Colonic mucosa (tissue), 4 donors: ENCODE measurements around the gene CCSER1. TPM values are rescaled to one million over a fixed set of nuclear protein-coding genes. Genes with fewer than 3 reads are reported as not detected.

Source experiments
- DNase-seq: peaks from one replicate; pipeline ENCODE4 v3.0.0-alpha.2; 2020
- H3K27ac ChIP-seq: fragments of 200-600 bp; one replicate; pipeline ENCODE4 v1.8.0; 2021
- H3K27me3 ChIP-seq: fragments of 200-600 bp; one replicate; pipeline ENCODE4 v1.8.0; 2021
- H3K36me3 ChIP-seq: fragments of 200-600 bp; one replicate; pipeline ENCODE4 v1.8.0; 2021
- H3K4me1 ChIP-seq: fragments of 200-600 bp; one replicate; pipeline ENCODE4 v1.8.0; 2021; ENCODE audit warnings: mild to moderate bottlenecking
- H3K4me3 ChIP-seq: fragments of 200-600 bp; one replicate; pipeline ENCODE4 v1.8.0; 2021
- H3K9ac ChIP-seq, 2 donors: one replicate each; pipeline ENCODE4 v1.7.0; 2013; ENCODE audit warnings: control low read depth in 2 of 2, low read depth in 2 of 2, low read length in 2 of 2
- H3K9me3 ChIP-seq: fragments of 200-600 bp; one replicate; pipeline ENCODE4 v1.8.0; 2021
- CTCF ChIP-seq: fragments of 200-600 bp; IDR thresholded peaks from one replicate; pipeline ENCODE4 v1.8.0; 2022; ENCODE audit warnings: antibody characterized with exemption, mild to moderate bottlenecking
- intact Hi-C: fragments of 100-400 bp; cut with DNase I; formaldehyde crosslinking; loops from one replicate; pipeline ENCODE4 v1.14.1; 2022
- total RNA-seq, 2 donors: library from RNA; stranded (reverse); fragmentation: NEBNext Ultra II Directional in 1 of 2; extraction: Animal tissue kit (Norgen Biotek cat#: 25700) in 1 of 2; gene quantifications; one replicate each; pipeline ENCODE4 v1.2.1, GENCODE V29; 2021
- donor health status: healthy.
- donor health status: DM: no; HTN: no; CAD: no.
- donor health status: DM: no; HTN: no; CAD: no.

The CCSER1 gene
- total RNA-seq, 2 donors from 2014 or later: 11.2 to 13.4 TPM

- peaks cover 3% of the 10 kb centered on the region for H3K4me1 ChIP-seq
- TF ChIP-seq CTCF: no peak
- intact Hi-C loops: no loop called here
- H3K9ac ChIP-seq: no peak overlapping the region
- DNase-seq: no peak
- no peak overlapping the region for H3K4me3 ChIP-seq
- no peaks in the 10 kb centered on the region for H3K36me3 ChIP-seq
- no peaks in the 10 kb centered on the region for H3K9me3 ChIP-seq
- H3K27me3 ChIP-seq: no peaks in the 10 kb centered on the region
- H3K27ac ChIP-seq: no peak overlapping the region
Measured at GRCh38 chr4:90207887-90208454, 80.8 kb downstream of the CCSER1 start.

- intact Hi-C loops: no loop called here
- Histone ChIP-seq H3K36me3 (no peaks in the 10 kb centered on the region), H3K27ac (no peak overlapping the region), H3K4me1 (peaks cover 3% of the 10 kb centered on the region), H3K4me3 (no peak overlapping the region), H3K9me3 (no peaks in the 10 kb centered on the region), H3K27me3 (no peaks in the 10 kb centered on the region), H3K9ac (no peak overlapping the region)
- DNase-seq: no peak
- TF ChIP-seq CTCF: no peak
Measured at GRCh38 chr4:90209922-90210321, 82.7 kb downstream of the CCSER1 start.

- no peak for DNase-seq
- H3K27me3 ChIP-seq: no peaks in the 10 kb centered on the region
- H3K4me1 ChIP-seq: peaks cover 3% of the 10 kb centered on the region
- H3K4me3 ChIP-seq: no peak overlapping the region
- TF ChIP-seq CTCF: no peak
- no peak overlapping the region for H3K27ac ChIP-seq
- intact Hi-C loops: no loop called here
- H3K9ac ChIP-seq: no peak overlapping the region
- no peaks in the 10 kb centered on the region for H3K9me3 ChIP-seq
- no peaks in the 10 kb centered on the region for H3K36me3 ChIP-seq
Measured at GRCh38 chr4:90211174-90211573, 84.0 kb downstream of the CCSER1 start.

- intact Hi-C loops: no loop called here
- no peak overlapping the region for H3K27ac ChIP-seq
- TF ChIP-seq CTCF: no peak
- H3K4me1 ChIP-seq: no peaks in the 10 kb centered on the region
- H3K4me3 ChIP-seq: no peak overlapping the region
- H3K36me3 ChIP-seq: no peaks in the 10 kb centered on the region
- DNase-seq: no peak
- no peaks in the 10 kb centered on the region for H3K27me3 ChIP-seq
- H3K9me3 ChIP-seq: no peaks in the 10 kb centered on the region
- H3K9ac ChIP-seq: no peak overlapping the region
Measured at GRCh38 chr4:90215286-90215685, 88.1 kb downstream of the CCSER1 start.

- H3K4me3 ChIP-seq: no peak overlapping the region
- intact Hi-C loops: no loop called here
- H3K9ac ChIP-seq: no peak overlapping the region
- no peaks in the 10 kb centered on the region for H3K27me3 ChIP-seq
- H3K4me1 ChIP-seq: no peaks in the 10 kb centered on the region
- H3K9me3 ChIP-seq: no peaks in the 10 kb centered on the region
- H3K27ac ChIP-seq: no peak overlapping the region
- TF ChIP-seq CTCF: no peak
- H3K36me3 ChIP-seq: no peaks in the 10 kb centered on the region
- no peak for DNase-seq
Measured at GRCh38 chr4:90219822-90220221, 92.6 kb downstream of the CCSER1 start.
